NCI-H128 (cell line): ENCODE measurements around the gene TEC.

Experiments used
- DNase-seq: peaks from one replicate; lab custom pipeline; 2025; ENCODE audit not compliant: unreplicated experiment; lab: John Stamatoyannopoulos, UW

The TEC gene

DNA sequence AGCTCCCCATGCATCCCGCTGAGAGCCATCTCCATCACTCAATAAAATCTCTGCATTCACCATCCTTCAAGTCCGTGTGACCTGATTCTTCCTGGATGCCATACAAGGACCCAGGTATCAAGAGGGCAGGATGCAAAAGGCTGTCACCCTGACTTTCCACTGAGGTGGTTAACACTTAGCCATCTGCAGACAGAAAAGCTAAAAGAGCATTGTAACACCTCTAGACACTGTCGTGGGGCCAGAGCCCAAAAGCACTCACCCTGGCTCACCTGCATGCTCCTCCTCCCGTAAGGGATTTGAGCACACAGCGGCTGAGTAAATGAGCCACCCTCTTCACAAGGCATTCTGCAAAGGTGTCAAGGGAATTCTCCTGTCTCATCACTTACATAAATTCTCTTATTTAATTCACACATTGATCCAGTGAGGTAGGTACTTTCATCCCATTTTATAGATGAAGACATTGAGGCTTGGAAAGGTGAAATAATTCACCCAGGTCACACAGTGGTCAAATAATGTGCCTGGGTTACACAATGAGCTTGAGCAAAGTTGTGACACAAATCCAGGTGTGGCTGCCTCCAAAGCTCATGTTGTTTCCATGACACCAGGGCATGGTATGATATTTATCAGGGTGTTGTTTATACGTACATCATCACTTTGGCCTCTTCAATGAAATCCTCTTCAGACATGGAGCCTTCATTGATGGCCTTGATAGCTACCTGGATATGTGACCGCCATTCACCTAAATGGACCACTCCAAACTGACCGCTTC lies 183.6 kb downstream of the TEC start:
- DNase-seq = no peak
